ENCODE results near the gene WWOX.

DNA sequence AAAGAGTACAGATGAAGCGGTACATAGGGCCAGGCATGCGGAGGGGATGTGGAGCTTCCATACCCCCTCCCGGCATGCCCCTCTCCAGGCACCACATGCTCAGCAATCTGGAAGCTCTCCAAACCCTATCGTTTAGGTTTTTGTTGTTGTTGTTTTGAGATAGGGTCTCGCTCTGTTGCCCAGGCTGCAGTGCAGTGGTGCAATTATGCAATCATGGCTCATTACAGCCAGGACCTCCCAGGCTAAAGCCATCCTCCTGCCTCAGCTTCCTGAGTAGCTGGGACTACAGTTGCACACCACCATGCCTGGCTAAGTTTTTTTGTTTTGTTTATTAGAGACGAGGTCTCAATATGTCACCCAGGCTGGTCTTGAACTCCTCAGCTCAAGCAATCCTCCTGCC lies 50.8 kb downstream of the WWOX start:
- TF ChIP-seq EP300 (IDR thresholded peaks at IDR 0.05): no peak
- TF ChIP-seq, protein P1, sequence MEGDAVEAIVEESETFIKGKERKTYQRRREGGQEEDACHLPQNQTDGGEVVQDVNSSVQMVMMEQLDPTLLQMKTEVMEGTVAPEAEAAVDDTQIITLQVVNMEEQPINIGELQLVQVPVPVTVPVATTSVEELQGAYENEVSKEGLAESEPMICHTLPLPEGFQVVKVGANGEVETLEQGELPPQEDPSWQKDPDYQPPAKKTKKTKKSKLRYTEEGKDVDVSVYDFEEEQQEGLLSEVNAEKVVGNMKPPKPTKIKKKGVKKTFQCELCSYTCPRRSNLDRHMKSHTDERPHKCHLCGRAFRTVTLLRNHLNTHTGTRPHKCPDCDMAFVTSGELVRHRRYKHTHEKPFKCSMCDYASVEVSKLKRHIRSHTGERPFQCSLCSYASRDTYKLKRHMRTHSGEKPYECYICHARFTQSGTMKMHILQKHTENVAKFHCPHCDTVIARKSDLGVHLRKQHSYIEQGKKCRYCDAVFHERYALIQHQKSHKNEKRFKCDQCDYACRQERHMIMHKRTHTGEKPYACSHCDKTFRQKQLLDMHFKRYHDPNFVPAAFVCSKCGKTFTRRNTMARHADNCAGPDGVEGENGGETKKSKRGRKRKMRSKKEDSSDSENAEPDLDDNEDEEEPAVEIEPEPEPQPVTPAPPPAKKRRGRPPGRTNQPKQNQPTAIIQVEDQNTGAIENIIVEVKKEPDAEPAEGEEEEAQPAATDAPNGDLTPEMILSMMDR (IDR thresholded peaks at IDR 0.05): no peak

Measured in gastroesophageal sphincter (tissue), 3 donors.